GM19193 (cell line): ENCODE measurements around the gene NFATC2.

Experiments
- POLR2A ChIP-seq: IDR thresholded peaks from 4 replicates; pipeline ENCODE4 v1.6.1; 2011; ENCODE audit not compliant: insufficient read depth, insufficient read length; ENCODE audit errors: extremely low read depth

NFATC2 gene

GRCh38 chr20:51542571-51543421, at the start of gene NFATC2:
NFATC2 (minus strand) TSS chr20:51542719; CDS start chr20:51542499, 220 bp downstream.
- TF ChIP-seq POLR2A = peak; percentile 63

DNA sequence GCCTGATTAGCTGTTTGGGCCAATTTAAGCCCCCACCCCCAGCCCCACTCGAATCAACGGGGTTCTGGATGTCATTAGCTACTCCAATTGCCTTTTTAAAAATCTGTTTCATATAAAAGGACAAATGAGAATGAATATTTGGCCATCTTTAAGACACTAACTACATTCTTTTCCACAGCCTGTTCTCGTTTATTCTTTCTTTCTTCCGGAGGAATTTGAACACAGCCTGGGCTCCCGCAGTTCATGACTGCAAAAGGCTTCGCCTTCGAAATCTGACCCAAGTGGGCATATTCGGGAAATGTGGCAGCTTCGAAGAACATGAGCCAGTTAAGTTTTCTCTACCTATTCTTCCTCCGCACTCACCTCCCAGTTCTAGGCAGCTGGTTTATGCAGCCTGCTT, 49.4 kb upstream of the NFATC2 start:
- TF ChIP-seq POLR2A = no peak

DNA sequence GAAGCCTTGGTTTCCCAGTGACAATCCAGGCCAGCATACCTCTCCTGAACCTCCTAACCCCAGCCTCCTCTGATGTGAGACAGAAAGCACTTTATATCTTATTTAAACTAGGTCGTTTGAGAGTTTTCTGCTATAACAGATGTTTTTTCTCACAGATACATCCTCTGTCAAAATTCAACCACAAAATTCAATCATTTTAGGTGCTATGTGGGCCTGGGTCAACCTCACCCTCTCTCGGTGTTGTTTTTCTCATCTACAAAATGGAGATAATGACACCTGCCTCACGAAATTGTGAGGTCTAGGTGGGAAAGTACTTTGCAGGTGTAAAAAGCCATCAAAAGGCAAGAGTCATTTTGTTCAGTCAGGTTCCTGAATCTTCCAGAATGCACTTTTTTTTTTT, 46.2 kb upstream of the NFATC2 start:
- no peak for TF ChIP-seq POLR2A

DNA sequence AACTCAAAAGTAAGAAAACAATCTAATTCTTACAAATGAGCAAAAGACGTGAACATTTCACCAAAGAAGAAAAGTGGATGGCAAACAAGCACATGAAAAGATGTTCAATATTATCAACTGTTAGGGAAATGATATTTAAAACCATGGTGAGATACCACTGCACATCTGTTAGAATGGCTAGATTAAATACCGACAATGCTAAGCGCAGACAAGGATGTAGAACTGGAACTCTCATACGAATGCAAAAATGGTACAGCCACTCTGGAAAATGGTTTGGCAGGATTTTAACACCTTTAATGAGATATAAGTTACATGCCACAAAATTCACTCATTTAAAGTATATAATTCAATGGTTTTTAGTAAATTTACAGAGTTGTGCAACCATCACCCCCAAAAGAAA, 44.6 kb upstream of the NFATC2 start:
- no peak for TF ChIP-seq POLR2A

DNA sequence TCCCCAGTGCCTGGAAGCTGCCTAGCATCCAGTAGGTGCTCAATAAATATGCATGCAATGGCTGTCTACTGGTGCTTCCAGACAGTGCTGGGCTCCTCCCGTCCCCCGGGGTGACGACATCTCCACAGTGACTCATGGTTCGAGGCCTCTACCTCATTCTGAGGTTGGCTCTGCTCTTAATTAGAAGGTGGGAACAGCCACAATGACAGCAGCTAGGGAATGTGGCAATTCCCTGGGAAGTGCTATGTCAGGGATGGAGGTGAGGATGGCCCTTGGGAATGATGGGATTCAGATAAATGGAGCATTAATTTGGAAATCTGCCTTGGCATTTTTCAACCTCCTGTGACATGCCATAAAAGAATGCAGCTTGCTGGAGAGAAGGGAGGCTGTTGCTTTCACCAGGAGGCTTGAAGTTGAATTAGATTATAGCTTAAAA, 43.5 kb upstream of the NFATC2 start:
- TF ChIP-seq POLR2A = no peak

DNA sequence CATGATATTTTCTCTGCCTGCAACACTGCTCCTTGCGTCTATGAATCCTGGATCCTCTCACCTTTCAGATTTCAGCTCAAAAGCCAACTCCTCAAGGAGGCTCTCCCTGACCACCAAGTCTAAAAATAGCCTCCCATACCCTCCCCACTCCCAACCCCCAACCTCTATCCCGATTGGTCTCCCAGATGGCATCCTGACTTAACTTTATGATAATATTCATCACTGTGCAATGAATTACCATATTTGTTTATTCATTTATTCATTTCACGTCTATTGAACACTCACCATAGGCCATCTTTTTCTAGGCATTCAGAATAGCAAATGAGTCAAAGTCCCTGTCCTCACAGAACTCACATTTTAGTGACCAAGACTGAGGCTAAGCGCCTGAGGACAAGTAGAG, 42.6 kb upstream of the NFATC2 start:
- no peak for TF ChIP-seq POLR2A

DNA sequence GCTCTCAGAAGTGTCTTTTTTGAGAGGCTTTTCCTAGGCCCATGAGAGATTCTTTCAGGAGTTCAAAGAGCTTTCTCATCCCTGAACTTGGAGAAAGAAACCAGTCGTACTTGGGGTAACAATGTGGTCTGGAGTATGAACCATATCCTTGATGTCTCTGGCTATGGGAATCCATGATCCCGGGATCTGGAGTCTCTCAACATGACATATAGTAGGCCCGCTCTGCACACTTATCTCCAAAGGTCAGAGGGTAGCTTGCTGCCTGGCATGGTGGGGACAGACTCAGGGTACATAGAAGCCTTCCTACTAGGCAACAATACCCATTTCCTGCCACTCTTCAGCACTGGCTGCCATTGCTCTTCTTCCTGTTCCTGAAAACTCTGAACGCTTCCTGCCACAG, 42.2 kb upstream of the NFATC2 start:
- no peak for TF ChIP-seq POLR2A

- no peak for TF ChIP-seq POLR2A
Measured at GRCh38 chr20:51584116-51584515, 41.6 kb upstream of the NFATC2 start.

GRCh38 chr20:51583499-51583898, 41.0 kb upstream of the NFATC2 start:
- TF ChIP-seq POLR2A = no peak

DNA sequence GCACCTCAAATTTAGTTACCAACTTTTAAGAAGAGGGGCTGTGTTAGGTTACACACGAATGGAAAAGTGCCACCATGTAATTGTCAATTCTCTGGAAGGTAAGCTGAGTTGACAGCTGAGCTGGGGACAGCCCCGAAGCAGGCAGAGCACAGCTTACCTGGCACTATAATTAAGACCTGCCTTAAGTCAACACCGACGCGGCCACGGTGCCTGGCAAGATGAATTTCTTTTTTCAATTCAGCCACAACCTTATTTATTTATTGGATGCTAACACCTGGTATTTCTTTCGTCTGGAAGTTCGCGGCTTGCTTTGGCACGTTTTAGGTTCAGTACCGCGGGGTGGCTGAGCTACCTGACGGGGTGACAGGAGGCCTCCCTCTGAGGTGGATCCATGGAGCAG, 40.6 kb upstream of the NFATC2 start:
- TF ChIP-seq POLR2A = no peak

DNA sequence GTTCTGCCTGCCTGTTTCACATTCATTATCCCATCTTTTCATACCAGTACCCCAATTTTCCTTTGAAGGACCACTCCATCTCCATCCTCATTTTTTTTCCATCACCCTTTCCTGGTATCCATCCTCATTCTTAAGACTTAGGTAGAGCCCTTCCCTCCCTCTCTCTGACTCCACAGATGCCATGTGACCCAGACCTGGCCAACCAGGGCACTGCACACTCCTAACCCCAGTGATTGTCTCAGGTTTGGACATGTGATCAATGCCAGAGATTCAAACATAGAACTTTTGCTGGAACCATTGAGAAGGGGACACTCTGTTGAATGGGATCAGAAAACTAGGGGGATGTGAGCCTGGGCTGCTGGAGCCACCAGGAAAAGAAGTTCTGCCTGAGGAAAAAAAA, 39.1 kb upstream of the NFATC2 start:
- TF ChIP-seq POLR2A = no peak

DNA sequence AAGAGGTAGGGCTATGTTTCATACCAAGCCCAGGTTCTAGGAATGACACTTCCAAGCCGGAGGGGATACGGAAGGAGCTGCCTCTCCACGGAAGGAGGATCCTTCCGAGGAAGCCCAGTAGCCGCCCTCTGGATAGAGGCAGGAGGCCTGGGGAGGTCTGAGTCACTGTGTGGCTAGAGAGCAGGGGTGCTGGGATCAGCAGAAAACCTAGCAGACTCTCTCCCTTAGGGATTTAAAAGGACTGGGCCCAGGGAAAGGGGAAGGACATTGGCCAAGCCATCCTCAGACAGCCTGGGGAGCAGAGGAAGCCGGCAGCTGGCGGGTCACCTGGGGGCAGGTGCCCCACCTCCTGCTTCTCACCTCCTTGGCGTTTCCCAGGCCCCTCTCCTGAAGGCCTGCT, 36.6 kb upstream of the NFATC2 start:
- no peak for TF ChIP-seq POLR2A

GRCh38 chr20:51578145-51578459, 35.6 kb upstream of the NFATC2 start:
- TF ChIP-seq POLR2A = no peak

DNA sequence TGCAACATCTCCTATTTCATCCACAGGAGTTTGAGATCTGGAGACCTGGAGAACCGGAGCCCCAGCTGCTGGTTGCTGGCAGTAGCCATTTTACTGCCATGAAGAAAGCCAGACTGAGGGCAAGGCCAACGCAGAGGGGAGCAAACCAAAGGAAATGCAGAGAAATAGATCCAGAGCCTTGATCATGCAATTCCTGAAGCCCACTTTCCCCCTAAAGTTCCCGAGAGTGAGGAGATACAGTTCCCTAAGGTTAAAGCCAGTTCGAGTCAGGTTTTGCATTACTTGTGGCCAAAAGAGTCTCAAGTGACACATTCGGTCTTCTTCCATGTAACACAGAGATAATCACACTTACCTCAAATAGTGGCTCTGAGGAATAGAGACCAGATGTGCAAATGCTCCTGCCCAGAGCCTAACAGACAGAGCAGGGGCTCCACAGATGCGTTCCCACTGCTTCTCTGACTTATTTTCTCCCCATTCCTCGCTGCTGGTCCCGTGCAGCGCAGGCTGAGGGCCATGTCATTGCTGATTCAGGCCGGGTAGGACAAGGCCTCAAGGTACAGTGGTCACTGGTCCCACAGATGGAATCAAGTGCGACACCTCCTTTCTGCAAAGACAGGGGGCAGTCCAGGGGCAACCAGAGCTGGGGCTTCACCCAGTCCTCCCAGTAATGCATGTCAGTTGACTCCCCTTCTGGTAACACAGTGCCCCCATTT, 35.1 kb upstream of the NFATC2 start:
- TF ChIP-seq POLR2A = no peak

GRCh38 chr20:51575486-51575885, 33.0 kb upstream of the NFATC2 start:
- no peak for TF ChIP-seq POLR2A

DNA sequence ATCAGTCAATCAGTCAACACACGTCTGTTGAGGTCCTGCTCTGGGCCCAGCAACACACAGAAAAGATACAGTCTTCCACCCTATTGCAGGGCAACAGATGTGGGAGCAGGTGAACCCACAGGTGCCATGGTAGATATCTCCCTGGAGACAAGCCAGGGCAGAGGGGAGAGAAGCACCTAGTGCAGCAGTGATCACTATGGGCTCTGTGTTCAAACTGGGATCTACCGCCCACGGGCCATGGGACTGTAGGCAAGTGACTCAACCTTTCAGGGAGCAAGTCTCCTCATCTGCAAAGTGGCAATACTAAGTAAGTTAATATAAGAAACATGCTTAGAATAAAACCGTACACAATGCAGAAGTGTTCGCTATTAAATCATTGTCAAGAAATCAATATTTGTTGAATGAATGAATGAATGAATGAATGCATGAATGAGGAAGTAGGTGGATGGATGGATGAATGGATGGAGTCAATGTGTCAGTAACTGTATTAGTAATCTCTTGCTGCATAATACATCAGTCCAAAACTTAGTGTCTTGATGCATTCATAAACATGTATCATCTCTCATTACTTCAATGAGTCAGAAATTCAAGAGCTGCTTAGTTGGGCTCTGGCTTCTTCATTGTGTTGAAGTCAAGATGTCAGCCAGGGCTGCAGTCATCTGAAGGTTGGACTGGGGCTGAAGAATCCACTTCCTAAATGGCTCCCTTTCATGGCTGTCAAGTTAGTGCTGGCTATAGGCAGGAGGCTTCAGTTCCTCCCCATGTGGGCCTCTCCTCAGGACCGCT, 31.9 kb upstream of the NFATC2 start:
- TF ChIP-seq POLR2A = no peak

DNA sequence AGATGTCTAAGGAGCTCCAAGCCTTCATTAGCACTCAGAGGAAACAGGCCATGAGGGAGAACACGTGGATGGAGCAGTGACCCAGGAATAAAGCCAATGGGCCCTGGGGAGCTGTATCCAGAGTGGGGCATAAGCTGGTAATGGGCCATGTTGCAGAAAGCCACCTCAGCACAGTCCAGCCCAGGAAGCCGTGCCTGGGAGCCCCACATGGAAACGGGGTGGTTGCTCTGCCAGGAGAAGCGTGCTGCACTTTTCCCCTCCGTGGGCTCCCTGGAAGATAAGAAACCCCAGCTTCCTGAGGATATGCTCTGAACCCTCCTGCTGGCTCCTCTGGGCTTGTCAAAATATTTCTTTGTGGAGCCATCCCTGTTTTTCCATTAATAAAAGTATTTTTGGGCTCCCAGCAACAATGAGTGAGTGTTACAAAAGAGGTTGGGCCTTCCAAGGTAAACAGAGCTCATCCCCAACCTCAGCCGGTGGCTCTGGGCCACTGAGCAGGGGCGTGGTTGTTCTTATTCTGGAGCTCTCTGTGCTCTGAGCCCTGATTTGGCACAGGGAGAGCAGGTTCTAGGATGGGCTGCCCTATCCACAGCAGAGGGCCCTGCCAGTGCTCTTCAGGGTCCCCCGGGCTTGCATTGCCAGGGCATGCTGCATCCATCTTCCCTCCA, 31.2 kb upstream of the NFATC2 start:
- TF ChIP-seq POLR2A = no peak
